Esophagus (tissue), 2 donors: ENCODE results near the gene MRAP2. TPM values are rescaled to one million over a fixed set of nuclear protein-coding genes. Genes with fewer than 3 reads are reported as not detected.

Source experiments
- H3K27ac ChIP-seq, 2 donors: one replicate each; pipeline ENCODE4 v1.5.1; 2013; ENCODE audit warnings: low read depth in 2 of 2, mild to moderate bottlenecking in 2 of 2, inconsistent platforms in 1 of 2, low read length in 1 of 2, moderate library complexity in 1 of 2
- H3K27me3 ChIP-seq, 2 donors: one replicate each; pipeline ENCODE4 v1.6.1; 2013; ENCODE audit warnings: low read length in 2 of 2, control low read depth in 1 of 2, mild to moderate bottlenecking in 1 of 2; ENCODE audit not compliant: insufficient read depth in 2 of 2, control insufficient read depth in 1 of 2
- H3K36me3 ChIP-seq, 2 donors: one replicate each; pipeline ENCODE4 v1.6.1; 2013; ENCODE audit warnings: low read length in 1 of 2; ENCODE audit not compliant: control insufficient read depth in 2 of 2, insufficient read depth in 2 of 2
- H3K4me1 ChIP-seq, 2 donors: one replicate each; pipeline ENCODE4 v1.6.1; 2013; ENCODE audit warnings: low read length in 1 of 2; ENCODE audit not compliant: control insufficient read depth in 2 of 2, insufficient read depth in 2 of 2
- H3K4me3 ChIP-seq, 2 donors: one replicate each; pipeline ENCODE4 v1.5.1; 2013; ENCODE audit warnings: low read length in 2 of 2, mild to moderate bottlenecking in 2 of 2, low read depth in 1 of 2, moderate library complexity in 1 of 2
- H3K9me3 ChIP-seq, 2 donors: one replicate each; pipeline ENCODE4 v1.6.1; 2013; ENCODE audit warnings: mild to moderate bottlenecking in 2 of 2, low read depth in 1 of 2, low read length in 1 of 2, moderate library complexity in 1 of 2; ENCODE audit not compliant: control insufficient read depth in 2 of 2, insufficient read depth in 1 of 2
- WGBS, 2 donors: extraction: QIAGEN DNeasy Blood & Tissue Kit; methylation state at CpG; one replicate each; pipeline ENCODE4 v1.1.7; 2013; 5-methylcytosine and 5-hydroxymethylcytosine counted together
- polyA plus RNA-seq, 2 donors: library from polyadenylated mRNA; stranded (reverse); fragments of 200-250 nt; gene quantifications; one replicate each; pipeline ENCODE4 v1.2.3, GENCODE V29; 2013
- donor health status: healthy with polysubstance abuse.
- donor health status: Bipolar disorder and iron deficiency.

MRAP2 gene
- polyA plus RNA-seq, 2 donors, result 0.47 to 0.79 TPM

DNA sequence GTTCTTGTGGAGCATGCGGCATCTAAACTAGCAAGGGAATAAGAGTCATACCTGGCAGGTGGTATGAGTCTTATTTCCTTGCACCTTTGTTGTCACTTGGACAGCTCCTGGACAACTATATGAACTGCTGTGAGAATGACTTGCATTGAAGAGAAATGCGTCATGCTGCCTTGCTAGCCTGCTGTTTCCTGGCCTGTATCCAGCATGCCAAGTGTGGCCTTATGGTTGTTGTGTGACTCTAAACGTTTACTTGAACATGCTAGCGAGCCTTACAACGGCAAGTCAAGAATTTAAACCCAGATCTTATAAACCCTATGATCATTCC, 103.4 kb downstream of the MRAP2 start:
- Histone ChIP-seq H3K4me1 (peaks cover 0 to 3% of the 10 kb centered on the region in 2 donors), H3K36me3 (peaks cover 0 to 4% of the 10 kb centered on the region in 2 donors), H3K4me3 (no peak overlapping the region), H3K27me3 (no peaks in the 10 kb centered on the region), H3K9me3 (peaks cover 0 to 4% of the 10 kb centered on the region in 2 donors), H3K27ac (no peak overlapping the region)
- 86% methylated on average over 5 of the region's 5 CpGs for WGBS, 2 donors

DNA sequence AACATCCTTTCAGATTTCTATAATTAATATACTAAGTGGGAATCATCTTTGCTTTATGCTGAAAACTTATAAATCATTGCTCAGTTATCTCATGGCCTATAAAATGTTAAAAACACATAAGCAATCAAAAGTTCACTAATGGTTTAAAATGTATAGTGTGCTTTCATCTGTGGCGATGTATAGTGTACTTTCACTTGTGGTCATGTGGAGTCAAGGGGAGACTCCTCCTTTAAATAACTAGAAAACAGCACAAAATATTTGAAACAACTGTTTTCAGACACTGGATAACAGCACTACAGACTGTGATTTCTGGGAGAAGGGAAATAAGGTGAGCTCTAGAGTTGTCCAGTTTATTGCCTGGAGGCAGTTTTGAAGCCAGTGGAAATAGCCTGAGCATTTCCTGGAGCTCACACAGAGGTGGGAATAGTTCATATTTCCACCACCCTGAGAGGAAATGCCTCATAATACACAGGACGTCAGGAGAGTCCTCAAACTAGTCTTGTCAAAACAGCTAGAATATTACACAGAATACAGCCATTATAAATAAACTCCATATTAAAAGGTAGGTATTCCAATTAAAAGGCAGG, 104.5 kb downstream of the MRAP2 start:
- Histone ChIP-seq H3K4me1 (peaks cover 0 to 3% of the 10 kb centered on the region in 2 donors), H3K9me3 (peaks cover 0 to 4% of the 10 kb centered on the region in 2 donors), H3K4me3 (no peak overlapping the region), H3K27me3 (no peaks in the 10 kb centered on the region), H3K27ac (no peak overlapping the region), H3K36me3 (peaks cover 0 to 4% of the 10 kb centered on the region in 2 donors)
- WGBS, 2 donors, result 79 to 82% methylated on average over 2 of the region's 2 CpGs

DNA sequence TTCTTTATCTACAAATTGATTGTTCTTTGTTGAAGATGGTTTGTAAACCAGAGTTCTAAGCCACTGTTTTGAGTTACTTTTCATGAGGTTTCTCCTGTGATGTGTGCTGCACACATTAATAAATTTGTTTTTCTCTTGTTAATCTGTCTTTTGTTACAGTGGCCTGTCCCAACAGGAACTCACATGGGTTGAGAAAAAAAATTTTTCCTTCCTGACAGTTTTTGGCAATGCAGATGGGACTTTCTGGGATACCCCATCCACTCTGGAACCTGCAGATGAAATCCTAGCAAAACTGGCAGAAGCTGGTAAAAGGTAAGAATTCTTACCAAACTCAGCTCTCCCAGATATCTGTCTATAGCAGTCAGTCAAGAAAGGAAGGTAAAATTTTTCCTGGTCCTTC, 105.7 kb downstream of the MRAP2 start:
- Histone ChIP-seq H3K27ac (no peak overlapping the region), H3K27me3 (no peaks in the 10 kb centered on the region), H3K4me3 (no peak overlapping the region), H3K9me3 (no peaks in the 10 kb centered on the region), H3K36me3 (peaks cover 0 to 4% of the 10 kb centered on the region in 2 donors), H3K4me1 (peaks cover 0 to 3% of the 10 kb centered on the region in 2 donors)

Other genes starting within 250 kb of the MRAP2 start
- under 1 TPM in 1 of 2 donors, not detected in 1; 0.09 TPM for gene RIPPLY2, start 180.4 kb upstream of the MRAP2 start, polyA plus RNA-seq
- 1 to 10 TPM; 2.8 to 8.1 TPM for gene CYB5R4, start 174.1 kb upstream of the MRAP2 start, polyA plus RNA-seq
- 1 to 10 TPM; 2.2 to 5.0 TPM for gene CEP162, start 193.9 kb downstream of the MRAP2 start, polyA plus RNA-seq